IMR-90 (cell line): ENCODE measurements around the gene PTPRU. TPM values are rescaled to one million over a fixed set of nuclear protein-coding genes. Genes with fewer than 3 reads are reported as not detected.

Source experiments
- ATAC-seq: fragments of 200-7000 bp; cut with Tn5 transposase; 2 replicates; pipeline ENCODE4 v1.9.1; 2020; ENCODE audit warnings: low read depth, mild to moderate bottlenecking, moderate library complexity
- BruUV-seq: library from RNA; stranded (reverse); fragments of 400-500 nt; replicated peaks from 2 replicates; lab custom pipeline; 2021; lab: Mats Ljungman, UMichigan
- CTCF ChIA-PET: fragments of 300-600 bp; formaldehyde crosslinking; extraction: SDS; loops from one replicate; lab custom pipeline; 2021; ENCODE audit warnings: antibody characterized with exemption; lab: Yijun Ruan, JAX
- POLR2A ChIA-PET: fragments of 300-600 bp; sonication (Branson Sonifier 250); formaldehyde crosslinking; loops from one replicate; lab custom pipeline; 2022; ENCODE audit warnings: antibody characterized with exemption; ENCODE audit not compliant: unreplicated experiment; lab: Charles Lee
- DNase-seq: peaks from one replicate; pipeline ENCODE4 v3.0.0; 2013
- H2AFZ ChIP-seq: replicated peaks from 2 replicates; pipeline ENCODE3; 2013; ENCODE audit warnings: low read length, mild to moderate bottlenecking; ENCODE audit not compliant: poor library complexity
- H2AK5ac ChIP-seq: 2 replicates; pipeline ENCODE4 v1.6.1; 2013; ENCODE audit warnings: low read depth, low read length, inconsistent platforms
- H2AK9ac ChIP-seq: replicated peaks from 2 replicates; pipeline ENCODE3; 2013; ENCODE audit warnings: mild to moderate bottlenecking, low read depth, low read length, moderate library complexity; ENCODE audit not compliant: poor library complexity
- H2BK120ac ChIP-seq: 2 replicates; pipeline ENCODE4 v1.6.1; 2013; ENCODE audit warnings: low read depth, low read length, inconsistent platforms
- H2BK15ac ChIP-seq: 3 replicates; pipeline ENCODE4 v1.6.1; 2013; ENCODE audit warnings: low read depth, low read length, inconsistent platforms
- H2BK20ac ChIP-seq: 2 replicates; pipeline ENCODE4 v1.6.1; 2013; ENCODE audit warnings: low read depth, mild to moderate bottlenecking, inconsistent platforms, low read length, moderate library complexity
- H2BK5ac ChIP-seq: 2 replicates; pipeline ENCODE4 v1.6.1; 2013; ENCODE audit warnings: mild to moderate bottlenecking, low read depth, low read length, inconsistent platforms; ENCODE audit not compliant: poor library complexity, severe bottlenecking
- H3K14ac ChIP-seq: replicated peaks from 2 replicates; pipeline ENCODE4 v1.6.1; 2013; ENCODE audit warnings: low read depth, low read length, inconsistent platforms
- H3K18ac ChIP-seq: 2 replicates; pipeline ENCODE4 v1.6.1; 2013; ENCODE audit warnings: low read depth, low read length, control low read depth
- H3K23ac ChIP-seq: 2 replicates; pipeline ENCODE4 v1.6.1; 2013; ENCODE audit warnings: low read depth, low read length, inconsistent platforms
- H3K27ac ChIP-seq: 2 replicates; pipeline ENCODE4 v1.5.1; 2013; ENCODE audit warnings: mild to moderate bottlenecking, control low read depth, low read length; ENCODE audit not compliant: insufficient read depth
- H3K27me3 ChIP-seq: 2 replicates; pipeline ENCODE4 v1.6.1; 2013; ENCODE audit warnings: low read length; ENCODE audit not compliant: control insufficient read depth, insufficient read depth
- H3K36me3 ChIP-seq: 2 replicates; pipeline ENCODE4 v1.6.1; 2013; ENCODE audit warnings: low read length, mixed read lengths; ENCODE audit not compliant: control insufficient read depth, insufficient read depth
- H3K4ac ChIP-seq: 2 replicates; pipeline ENCODE4 v1.6.1; 2013; ENCODE audit warnings: low read depth, low read length, inconsistent platforms
- H3K4me1 ChIP-seq: 2 replicates; pipeline ENCODE4 v1.6.1; 2013; ENCODE audit warnings: low read length, mixed read lengths; ENCODE audit not compliant: control insufficient read depth, insufficient read depth
- H3K4me2 ChIP-seq: 2 replicates; pipeline ENCODE4 v1.6.1; 2013; ENCODE audit warnings: low read depth, mild to moderate bottlenecking, control low read depth, low read length, moderate library complexity
- H3K4me3 ChIP-seq: 2 replicates; pipeline ENCODE4 v1.5.1; 2013; ENCODE audit warnings: low read depth, mild to moderate bottlenecking, control low read depth, low read length, moderate library complexity; ENCODE audit not compliant: insufficient read depth
- H3K56ac ChIP-seq: 2 replicates; pipeline ENCODE4 v1.6.1; 2013; ENCODE audit warnings: low read length, inconsistent platforms; ENCODE audit not compliant: insufficient read depth; ENCODE audit errors: extremely low read depth
- H3K79me1 ChIP-seq, 2 experiments: 2 replicates each; pipeline ENCODE4 v1.6.1; 2013; ENCODE audit warnings: low read length in 2 of 2, inconsistent platforms in 1 of 2, low read depth in 1 of 2
- H3K9ac ChIP-seq: 2 replicates; pipeline ENCODE4 v1.6.1; 2013; ENCODE audit warnings: low read depth, low read length, control low read depth
- H3K9me1 ChIP-seq: 2 replicates; pipeline ENCODE4 v1.6.1; 2013; ENCODE audit warnings: low read length, inconsistent platforms; ENCODE audit not compliant: insufficient read depth
- H3K9me3 ChIP-seq: 2 replicates; pipeline ENCODE4 v1.6.1; 2013; ENCODE audit warnings: low read length; ENCODE audit not compliant: control insufficient read depth, insufficient read depth
- H4K20me1 ChIP-seq: 2 replicates; pipeline ENCODE4 v1.6.1; 2013; ENCODE audit warnings: low read length, inconsistent platforms; ENCODE audit not compliant: insufficient read depth
- H4K5ac ChIP-seq: 2 replicates; pipeline ENCODE4 v1.6.1; 2013; ENCODE audit warnings: mild to moderate bottlenecking, low read depth, low read length, control low read depth
- H4K8ac ChIP-seq, 2 experiments: 2 replicates each; pipeline ENCODE4 v1.6.1; 2013; ENCODE audit warnings: low read depth in 2 of 2, low read length in 2 of 2, control low read depth in 1 of 2, inconsistent platforms in 1 of 2
- H4K91ac ChIP-seq: 2 replicates; pipeline ENCODE4 v1.6.1; 2013; ENCODE audit warnings: low read depth, low read length, inconsistent platforms; ENCODE audit not compliant: insufficient read depth
- CTCF ChIP-seq: conservative IDR thresholded peaks from 2 replicates; pipeline ENCODE4 v1.5.1; 2012; ENCODE audit warnings: mild to moderate bottlenecking, low read depth, low read length, improper control_type of control experiment
- FOS ChIP-seq: fragments of 150-350 bp; IDR thresholded peaks from 2 replicates; pipeline ENCODE4 v1.6.1; 2016; ENCODE audit warnings: low read depth, low read length
- POLR2A ChIP-seq: IDR thresholded peaks from 2 replicates; pipeline ENCODE4 v1.6.1; 2012; ENCODE audit warnings: mild to moderate bottlenecking, low read depth, low read length
- WGBS, 2 experiments: methylation state at CpG; one replicate each; pipeline versions ENCODE4 v1.1.5 to v1.1.7; 2013; ENCODE audit warnings: missing lambda C conversion rate in 2 of 2; ENCODE audit not compliant: insufficient read length in 1 of 2; ENCODE audit errors: extremely low coverage in 2 of 2; 5-methylcytosine and 5-hydroxymethylcytosine counted together
- dilution Hi-C: fragments of 300-500 bp; cut with HindIII; formaldehyde crosslinking; loops from one replicate; pipeline ENCODE4 v1.14.3; 2018; ENCODE audit warnings: low sequenced_read_pairs; ENCODE audit not compliant: unreplicated experiment
- in situ Hi-C: fragments of 300-500 bp; cut with MboI; formaldehyde crosslinking; loops from 3 replicates; pipeline ENCODE4 v1.14.3; 2019; ENCODE audit warnings: low sequenced_read_pairs, inconsistent platforms, mixed read lengths
- intact Hi-C: fragments of 100-400 bp; cut with micrococcal nuclease; formaldehyde crosslinking; loops from 2 replicates; pipeline ENCODE4 v1.10.0; 2022
- polyA plus RNA-seq, 3 experiments: library from polyadenylated mRNA; depleted of rRNA; stranded (reverse); fragments of >200 nt; gene quantifications; 2 replicates each; pipeline ENCODE4 v1.2.3, GENCODE V29; 2012; ENCODE audit warnings: low replicate concordance in 1 of 3
- total RNA-seq: library from RNA; depleted of rRNA; stranded (reverse); fragments of >200 nt; gene quantifications from 2 replicates; pipeline ENCODE4 v1.2.3, GENCODE V29; 2012

The PTPRU gene
- total and polyA plus RNA-seq, 2 of the 4 experiments (the other 2 are of a cell fraction), result 7.0 to 10.7 TPM

DNA sequence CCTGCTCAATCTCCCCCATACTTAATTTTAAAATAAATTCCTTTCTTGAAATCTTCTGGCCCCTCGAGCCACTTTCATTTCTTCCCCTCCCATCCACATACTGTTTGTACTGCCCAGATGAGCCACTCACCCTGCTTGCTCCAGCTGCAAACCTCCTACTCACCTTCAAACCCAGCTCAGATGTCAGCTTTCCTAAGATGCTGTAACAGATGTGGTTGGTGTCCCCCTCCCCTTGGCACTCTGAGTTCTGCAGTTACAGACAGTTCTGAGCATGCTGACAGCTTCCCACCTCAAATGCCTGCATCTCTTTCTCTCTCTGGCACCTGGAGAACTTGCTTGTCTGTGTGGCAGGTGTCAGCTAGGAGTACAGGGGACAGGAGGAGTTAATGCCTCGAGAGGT, 106.7 kb downstream of the PTPRU start:
- H3K9me3 ChIP-seq, result no peaks in the 10 kb centered on the region
- no peak overlapping the region for H2AK5ac ChIP-seq
- H2BK20ac ChIP-seq, result no peak overlapping the region
- in situ Hi-C loops (no loop called here), intact Hi-C loops (loop anchor here (5.0 kb wide), 1 partner anchor 96 kb away; no protein-coding TSS in a partner anchor), dilution Hi-C loops (no loop called here)
- H3K4me2 ChIP-seq, result no peak overlapping the region
- H3K23ac ChIP-seq, result no peak overlapping the region
- POLR2A ChIA-PET, result no interaction called here
- H4K8ac ChIP-seq, result no peak overlapping the region
- no peak overlapping the region for H3K9ac ChIP-seq
- WGBS, 2 experiments, result no CpG with 5 or more reads among the region's 2 CpGs
- no peaks in the 10 kb centered on the region for H4K20me1 ChIP-seq
- no peak overlapping the region for H3K18ac ChIP-seq
- no peak overlapping the region for H3K14ac ChIP-seq
- no peaks in the 10 kb centered on the region for H3K79me1 ChIP-seq
- CTCF ChIA-PET, result interaction anchor here (1.9 kb wide), 1 partner anchor 98 kb away, joined by 6 read pairs; no protein-coding TSS in a partner anchor
- H2AK9ac ChIP-seq, result no peak overlapping the region
- no peaks in the 10 kb centered on the region for H3K36me3 ChIP-seq
- no peak overlapping the region for H4K5ac ChIP-seq
- peaks cover 33% of the 10 kb centered on the region for H3K27me3 ChIP-seq
- no peak overlapping the region for H3K4me3 ChIP-seq
- DNase-seq, result no peak
- no peak overlapping the region for H2BK120ac ChIP-seq
- H3K9me1 ChIP-seq, result no peaks in the 10 kb centered on the region
- no peak overlapping the region for H2BK15ac ChIP-seq
- H4K91ac ChIP-seq, result no peak overlapping the region
- H3K56ac ChIP-seq, result no peak overlapping the region
- no TSS peak for BruUV-seq
- H3K4me1 ChIP-seq, result no peaks in the 10 kb centered on the region
- no peak overlapping the region for H2BK5ac ChIP-seq
- no peak overlapping the region for H3K27ac ChIP-seq
- TF ChIP-seq FOS, result no peak
- TF ChIP-seq CTCF, result no peak
- no peak for TF ChIP-seq POLR2A
- ATAC-seq, result no peak
- no peak overlapping the region for H2AFZ ChIP-seq
- no peak overlapping the region for H3K4ac ChIP-seq
